Neuronal stem cell (in vitro differentiated cells): ENCODE results near the gene LRRC4B.

Source experiments
- DNase-seq: peaks from one replicate; pipeline ENCODE4 v3.0.0-alpha.2; 2013; ENCODE audit warnings: low spot score
- H2AFZ ChIP-seq: one replicate; pipeline ENCODE4 v1.6.1; 2013; ENCODE audit warnings: mild to moderate bottlenecking, low read length, inconsistent platforms
- H2AK5ac ChIP-seq: 2 replicates; pipeline ENCODE4 v1.6.1; 2013; ENCODE audit warnings: low read depth, mild to moderate bottlenecking, inconsistent platforms, low read length, moderate library complexity, mixed read lengths
- H2BK120ac ChIP-seq: 2 replicates; pipeline ENCODE4 v1.6.1; 2013; ENCODE audit warnings: low read depth, mild to moderate bottlenecking, inconsistent platforms, low read length, moderate library complexity, mixed read lengths
- H2BK12ac ChIP-seq: one replicate; pipeline ENCODE4 v1.6.1; 2013; ENCODE audit warnings: low read length, inconsistent platforms
- H2BK15ac ChIP-seq: 2 replicates; pipeline ENCODE4 v1.6.1; 2013; ENCODE audit warnings: mild to moderate bottlenecking, low read length, inconsistent platforms, mixed read lengths
- H2BK5ac ChIP-seq: one replicate; pipeline ENCODE4 v1.6.1; 2013; ENCODE audit warnings: inconsistent platforms, mild to moderate bottlenecking, low read length, moderate library complexity
- H3K14ac ChIP-seq: one replicate; pipeline ENCODE4 v1.6.1; 2013; ENCODE audit warnings: low read length, inconsistent platforms
- H3K18ac ChIP-seq: 2 replicates; pipeline ENCODE4 v1.6.1; 2013; ENCODE audit warnings: low read length, inconsistent platforms
- H3K23ac ChIP-seq: 2 replicates; pipeline ENCODE4 v1.6.1; 2013; ENCODE audit warnings: low read depth, mild to moderate bottlenecking, mixed read lengths, low read length, inconsistent platforms; ENCODE audit not compliant: poor library complexity
- H3K27ac ChIP-seq: replicated peaks from 3 replicates; pipeline ENCODE4 v1.5.1; 2013; ENCODE audit warnings: low read length, inconsistent platforms
- H3K27me3 ChIP-seq, 3 experiments: 2 replicates each; pipeline ENCODE4 v1.6.1; 2013; ENCODE audit warnings: low read length in 3 of 3, mild to moderate bottlenecking in 2 of 3, inconsistent platforms in 1 of 3, low read depth in 1 of 3, mixed read lengths in 1 of 3, moderate library complexity in 1 of 3; ENCODE audit not compliant: control insufficient read depth in 3 of 3, insufficient read depth in 3 of 3
- H3K36me3 ChIP-seq, 2 donors: replicated peaks in 1 of 2; 2 replicates each; pipeline ENCODE4 v1.6.1; 2013; ENCODE audit warnings: low read length in 2 of 2; ENCODE audit not compliant: control insufficient read depth in 2 of 2, insufficient read depth in 2 of 2
- H3K4ac ChIP-seq: 2 replicates; pipeline ENCODE4 v1.6.1; 2013; ENCODE audit warnings: inconsistent platforms, mild to moderate bottlenecking, low read length, moderate library complexity
- H3K4me1 ChIP-seq, 2 donors: 1 replicate in 1 of 2; 2 replicates in 1 of 2; pipeline ENCODE4 v1.6.1; 2013; ENCODE audit warnings: low read length in 2 of 2, low read depth in 1 of 2; ENCODE audit not compliant: control insufficient read depth in 2 of 2, insufficient read depth in 1 of 2
- H3K4me2 ChIP-seq: one replicate; pipeline ENCODE4 v1.6.1; 2013; ENCODE audit warnings: mild to moderate bottlenecking, low read length, inconsistent platforms; ENCODE audit not compliant: insufficient read depth, poor library complexity, severe bottlenecking
- H3K4me3 ChIP-seq, 2 donors: 2 replicates each; pipeline ENCODE4 v1.5.1; 2013; ENCODE audit warnings: low read length in 2 of 2, mild to moderate bottlenecking in 2 of 2, inconsistent platforms in 1 of 2, moderate library complexity in 1 of 2
- H3K79me1 ChIP-seq: one replicate; pipeline ENCODE4 v1.6.1; 2013; ENCODE audit warnings: low read depth, mild to moderate bottlenecking, inconsistent platforms, low read length, moderate library complexity
- H3K9ac ChIP-seq: one replicate; pipeline ENCODE4 v1.6.1; 2013; ENCODE audit warnings: mild to moderate bottlenecking, low read depth, low read length, inconsistent platforms; ENCODE audit not compliant: poor library complexity
- H3K9me3 ChIP-seq, 2 donors: replicated peaks in 1 of 2; 2 replicates each; pipeline versions ENCODE3 to v1.6.1; 2013; ENCODE audit warnings: low read length in 2 of 2, mild to moderate bottlenecking in 2 of 2, inconsistent platforms in 1 of 2, low read depth in 1 of 2, mixed read lengths in 1 of 2, moderate library complexity in 1 of 2; ENCODE audit not compliant: control insufficient read depth in 2 of 2, insufficient read depth in 1 of 2
- H4K8ac ChIP-seq: one replicate; pipeline ENCODE4 v1.6.1; 2013; ENCODE audit warnings: low read depth, mild to moderate bottlenecking, inconsistent platforms, low read length, moderate library complexity
- H4K91ac ChIP-seq: one replicate; pipeline ENCODE4 v1.6.1; 2013; ENCODE audit warnings: low read length, low read depth, mild to moderate bottlenecking, inconsistent platforms; ENCODE audit not compliant: poor library complexity
- WGBS, 2 donors: extraction: QIAGEN DNeasy Blood & Tissue Kit; methylation state at CpG; one replicate each; pipeline ENCODE4 v1.1.7; 2013; ENCODE audit warnings: missing lambda C conversion rate in 2 of 2, mixed read lengths in 1 of 2; ENCODE audit not compliant: insufficient read length in 2 of 2, insufficient replicate concordance in 1 of 2; ENCODE audit errors: extremely low coverage in 2 of 2; 5-methylcytosine and 5-hydroxymethylcytosine counted together

Gene LRRC4B

DNA sequence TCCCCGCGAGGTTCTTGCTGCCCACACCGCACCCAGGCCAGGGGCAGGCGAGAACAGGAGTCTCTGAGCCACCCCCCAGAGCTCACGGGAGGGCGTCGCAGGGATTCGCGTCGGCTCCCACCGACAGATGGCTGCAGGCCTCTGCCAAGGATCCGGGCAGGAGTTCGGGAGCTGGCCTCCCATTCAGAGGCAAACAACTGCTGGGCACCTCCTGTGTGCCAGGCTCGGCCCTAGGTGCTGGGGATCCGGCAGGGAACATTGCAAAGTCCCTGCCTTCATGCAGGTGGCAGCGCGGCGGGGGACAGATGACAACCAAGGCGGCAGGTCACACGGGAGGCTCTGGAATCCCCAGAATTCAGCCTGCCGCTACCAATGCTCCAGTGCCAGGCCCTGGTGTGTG lies 25.3 kb downstream of the LRRC4B start:
- H3K79me1 ChIP-seq = peaks cover 9% of the 10 kb centered on the region
- peak overlapping the region; percentile 44 for H3K9ac ChIP-seq
- H2AFZ ChIP-seq = no peak overlapping the region
- WGBS, 2 donors = no CpG with 5 or more reads among the region's 21 CpGs
- no peak overlapping the region for H4K8ac ChIP-seq
- peak overlapping the region; percentile 17 for H3K18ac ChIP-seq
- H2BK5ac ChIP-seq = peak overlapping the region; percentile 71
- H3K23ac ChIP-seq = peak overlapping the region; percentile 80
- H3K4me3 ChIP-seq = no peak overlapping the region
- no peak overlapping the region for H3K27ac ChIP-seq
- no peak overlapping the region for H3K14ac ChIP-seq
- no peak for DNase-seq
- H3K4me2 ChIP-seq = no peak overlapping the region
- H3K4ac ChIP-seq = no peak overlapping the region
- no peaks in the 10 kb centered on the region for H3K27me3 ChIP-seq
- no peak overlapping the region for H4K91ac ChIP-seq
- no peak overlapping the region for H2BK120ac ChIP-seq
- no peaks in the 10 kb centered on the region for H3K4me1 ChIP-seq
- H2AK5ac ChIP-seq = no peak overlapping the region
- peaks cover 20 to 69% of the 10 kb centered on the region in 2 donors for H3K36me3 ChIP-seq
- no peak overlapping the region for H2BK15ac ChIP-seq
- no peak overlapping the region for H2BK12ac ChIP-seq
- H3K9me3 ChIP-seq = no peaks in the 10 kb centered on the region

DNA sequence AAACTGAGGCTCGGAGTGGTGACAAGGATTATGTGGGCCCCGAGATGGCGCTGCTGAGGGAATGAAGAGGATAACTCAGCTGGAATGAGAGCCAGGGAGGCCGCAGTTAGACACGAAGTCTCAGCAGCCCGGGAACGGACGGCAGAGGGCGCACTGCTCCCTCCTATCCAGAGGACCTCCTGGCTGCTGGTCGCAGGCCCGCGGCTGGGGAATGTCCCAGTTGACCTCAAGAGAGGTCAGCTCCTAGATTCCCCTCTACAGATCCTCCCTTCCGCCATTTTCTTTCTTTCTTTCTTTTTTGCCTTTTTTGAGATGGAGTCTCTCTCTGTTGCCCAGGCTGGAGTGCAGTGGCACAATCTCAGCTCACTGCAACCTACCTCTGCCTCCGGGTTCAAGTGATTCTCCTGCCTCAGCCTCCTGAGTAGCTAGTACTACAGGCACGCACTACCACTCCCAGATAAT lies 30.4 kb downstream of the LRRC4B start:
- H3K4me3 ChIP-seq = no peak overlapping the region
- H2BK120ac ChIP-seq = no peak overlapping the region
- H3K36me3 ChIP-seq = peaks cover 24 to 74% of the 10 kb centered on the region in 2 donors
- no peak overlapping the region for H3K27ac ChIP-seq
- H2BK12ac ChIP-seq = no peak overlapping the region
- no peak overlapping the region for H3K4ac ChIP-seq
- H3K79me1 ChIP-seq = peaks cover 24% of the 10 kb centered on the region
- no peak overlapping the region for H2BK5ac ChIP-seq
- no CpG with 5 or more reads among the region's 15 CpGs for WGBS, 2 donors
- H4K91ac ChIP-seq = no peak overlapping the region
- no peak overlapping the region for H3K14ac ChIP-seq
- peaks cover 7 to 18% of the 10 kb centered on the region in 2 donors for H3K9me3 ChIP-seq
- H2AFZ ChIP-seq = no peak overlapping the region
- H3K9ac ChIP-seq = no peak overlapping the region
- H2AK5ac ChIP-seq = no peak overlapping the region
- H3K4me1 ChIP-seq = no peaks in the 10 kb centered on the region
- no peak overlapping the region for H4K8ac ChIP-seq
- H3K23ac ChIP-seq = no peak overlapping the region
- H3K27me3 ChIP-seq = peaks cover 0 to 1% (median 0%) of the 10 kb centered on the region in 3 experiments
- peak; percentile 78 for DNase-seq
- no peak overlapping the region for H3K18ac ChIP-seq
- H2BK15ac ChIP-seq = no peak overlapping the region
- H3K4me2 ChIP-seq = no peak overlapping the region

DNA sequence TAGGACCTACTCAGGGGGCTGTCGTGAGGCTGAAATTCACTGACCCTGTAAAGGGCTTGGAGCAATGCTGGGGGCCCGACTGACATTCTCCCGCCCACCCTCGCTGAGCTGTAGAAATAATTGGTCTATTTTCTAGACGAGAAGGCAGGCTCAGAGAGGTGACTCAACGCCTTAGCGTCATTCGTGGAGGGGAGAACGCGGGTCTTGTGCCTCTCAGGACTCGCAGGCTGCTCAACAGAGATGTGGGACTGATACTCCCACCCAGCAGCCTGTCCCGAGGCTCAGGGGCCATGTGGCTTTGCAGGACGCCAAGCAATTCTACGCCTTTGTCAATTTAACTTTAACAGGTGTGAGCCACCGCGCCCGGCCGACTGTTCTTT lies 30.9 kb downstream of the LRRC4B start:
- H3K9ac ChIP-seq = peak overlapping the region; percentile 33
- H3K9me3 ChIP-seq = peaks cover 11 to 21% of the 10 kb centered on the region in 2 donors
- H3K4ac ChIP-seq = no peak overlapping the region
- WGBS, 2 donors = no CpG with 5 or more reads among the region's 18 CpGs
- H2BK15ac ChIP-seq = no peak overlapping the region
- H3K27me3 ChIP-seq = peaks cover 0 to 1% (median 0%) of the 10 kb centered on the region in 3 experiments
- H2AK5ac ChIP-seq = no peak overlapping the region
- H3K23ac ChIP-seq = no peak overlapping the region
- no peak overlapping the region for H2AFZ ChIP-seq
- H3K4me2 ChIP-seq = no peak overlapping the region
- no peak overlapping the region for H4K91ac ChIP-seq
- H2BK120ac ChIP-seq = no peak overlapping the region
- no peak overlapping the region for H3K27ac ChIP-seq
- H3K36me3 ChIP-seq = peaks cover 26 to 74% of the 10 kb centered on the region in 2 donors
- no peak overlapping the region for H3K4me3 ChIP-seq
- H4K8ac ChIP-seq = no peak overlapping the region
- peaks cover 24% of the 10 kb centered on the region for H3K79me1 ChIP-seq
- no peak overlapping the region for H3K14ac ChIP-seq
- H3K4me1 ChIP-seq = peaks cover 0 to under 1% of the 10 kb centered on the region in 2 donors
- no peak overlapping the region for H2BK5ac ChIP-seq
- no peak for DNase-seq
- H3K18ac ChIP-seq = no peak overlapping the region
- no peak overlapping the region for H2BK12ac ChIP-seq

DNA sequence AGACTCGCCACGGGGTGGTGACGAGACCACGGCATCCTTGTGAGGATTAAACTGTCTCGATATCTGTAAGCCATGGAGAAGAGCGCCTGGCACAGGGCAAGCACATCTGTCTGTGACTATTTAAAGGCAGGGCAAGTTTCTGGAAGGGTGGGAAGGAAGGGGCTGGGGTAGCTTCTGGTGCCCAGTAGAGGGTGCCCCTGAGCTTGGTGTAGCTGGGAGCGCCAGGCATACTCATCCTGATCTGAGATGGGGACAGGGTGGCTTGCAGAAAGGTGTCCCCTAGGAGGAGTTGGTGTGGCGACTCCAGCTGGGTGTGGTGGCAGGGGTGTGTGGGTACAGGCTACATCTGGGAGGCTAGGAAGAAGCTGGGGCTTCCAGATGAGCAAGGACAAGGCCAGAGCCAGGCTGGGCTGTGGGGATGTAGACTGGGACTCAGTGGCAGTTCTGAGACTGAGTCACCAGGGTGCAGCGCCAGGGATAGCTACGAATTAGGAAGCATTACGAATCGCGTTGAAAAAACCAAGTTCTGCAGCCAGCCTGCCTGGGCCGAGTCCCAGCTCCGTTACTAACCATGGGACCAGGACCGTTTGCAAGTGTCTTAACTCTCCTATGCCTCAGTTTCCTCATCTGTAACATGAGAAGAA lies 31.5 kb downstream of the LRRC4B start:
- no peak overlapping the region for H3K4ac ChIP-seq
- no peak overlapping the region for H2AFZ ChIP-seq
- no peak overlapping the region for H4K8ac ChIP-seq
- peaks cover 23 to 69% of the 10 kb centered on the region in 2 donors for H3K36me3 ChIP-seq
- peaks cover 13 to 21% of the 10 kb centered on the region in 2 donors for H3K9me3 ChIP-seq
- no peak overlapping the region for H3K18ac ChIP-seq
- H2BK120ac ChIP-seq = no peak overlapping the region
- no peak overlapping the region for H3K4me3 ChIP-seq
- no peak overlapping the region for H3K23ac ChIP-seq
- no peak overlapping the region for H2BK5ac ChIP-seq
- no peak overlapping the region for H2BK15ac ChIP-seq
- H4K91ac ChIP-seq = no peak overlapping the region
- H3K9ac ChIP-seq = peak overlapping the region; percentile 40
- peaks cover under 1 to 3% of the 10 kb centered on the region in 2 donors for H3K4me1 ChIP-seq
- H3K14ac ChIP-seq = no peak overlapping the region
- no CpG with 5 or more reads among the region's 16 CpGs for WGBS, 2 donors
- peaks cover 22% of the 10 kb centered on the region for H3K79me1 ChIP-seq
- peaks cover 0 to 1% (median 0%) of the 10 kb centered on the region in 3 experiments for H3K27me3 ChIP-seq
- H3K4me2 ChIP-seq = no peak overlapping the region
- H3K27ac ChIP-seq = no peak overlapping the region
- DNase-seq = no peak
- H2BK12ac ChIP-seq = no peak overlapping the region
- no peak overlapping the region for H2AK5ac ChIP-seq
